GM10266 (cell line): ENCODE measurements around the gene BRF1.

Source experiments
- DNase-seq: peaks from one replicate; pipeline ENCODE4 v3.0.0; 2012; ENCODE audit errors: extremely low spot score
- CTCF ChIP-seq: IDR thresholded peaks from 2 replicates; pipeline ENCODE4 v1.5.1; 2012; ENCODE audit warnings: mild to moderate bottlenecking, low read depth; ENCODE audit not compliant: control insufficient read depth, insufficient read depth; ENCODE audit errors: missing control alignments

The BRF1 gene

GRCh38 chr14:105300542-105301102, at the start of gene BRF1:
TSS of gene BRF1 (minus strand) at chr14:105301001. CDS start at chr14:105300629, 372 bp downstream.
- DNase-seq, result peak; percentile 99
- TF ChIP-seq CTCF, result no peak

GRCh38 chr14:105349992-105350391, 49.2 kb upstream of the BRF1 start:
- TF ChIP-seq CTCF, result no peak
- DNase-seq, result no peak

GRCh38 chr14:105348945-105349699, 48.3 kb upstream of the BRF1 start:
- no peak for TF ChIP-seq CTCF
- DNase-seq, result no peak

- no peak for TF ChIP-seq CTCF
- no peak for DNase-seq
Measured at GRCh38 chr14:105348169-105348944, 47.6 kb upstream of the BRF1 start.

- no peak for TF ChIP-seq CTCF
- DNase-seq, result no peak
Measured at GRCh38 chr14:105347587-105347968, 46.8 kb upstream of the BRF1 start.

- DNase-seq, result no peak
- TF ChIP-seq CTCF, result no peak
Measured at GRCh38 chr14:105346876-105347586, 46.2 kb upstream of the BRF1 start.
